Medulla oblongata (tissue), 1 donor: ENCODE data around the gene DGKQ.

Experiments
- DNase-seq: peaks from one replicate; pipeline ENCODE4 v3.0.0-alpha.2; 2015; ENCODE audit errors: extremely low spot score

Gene DGKQ, protein sequence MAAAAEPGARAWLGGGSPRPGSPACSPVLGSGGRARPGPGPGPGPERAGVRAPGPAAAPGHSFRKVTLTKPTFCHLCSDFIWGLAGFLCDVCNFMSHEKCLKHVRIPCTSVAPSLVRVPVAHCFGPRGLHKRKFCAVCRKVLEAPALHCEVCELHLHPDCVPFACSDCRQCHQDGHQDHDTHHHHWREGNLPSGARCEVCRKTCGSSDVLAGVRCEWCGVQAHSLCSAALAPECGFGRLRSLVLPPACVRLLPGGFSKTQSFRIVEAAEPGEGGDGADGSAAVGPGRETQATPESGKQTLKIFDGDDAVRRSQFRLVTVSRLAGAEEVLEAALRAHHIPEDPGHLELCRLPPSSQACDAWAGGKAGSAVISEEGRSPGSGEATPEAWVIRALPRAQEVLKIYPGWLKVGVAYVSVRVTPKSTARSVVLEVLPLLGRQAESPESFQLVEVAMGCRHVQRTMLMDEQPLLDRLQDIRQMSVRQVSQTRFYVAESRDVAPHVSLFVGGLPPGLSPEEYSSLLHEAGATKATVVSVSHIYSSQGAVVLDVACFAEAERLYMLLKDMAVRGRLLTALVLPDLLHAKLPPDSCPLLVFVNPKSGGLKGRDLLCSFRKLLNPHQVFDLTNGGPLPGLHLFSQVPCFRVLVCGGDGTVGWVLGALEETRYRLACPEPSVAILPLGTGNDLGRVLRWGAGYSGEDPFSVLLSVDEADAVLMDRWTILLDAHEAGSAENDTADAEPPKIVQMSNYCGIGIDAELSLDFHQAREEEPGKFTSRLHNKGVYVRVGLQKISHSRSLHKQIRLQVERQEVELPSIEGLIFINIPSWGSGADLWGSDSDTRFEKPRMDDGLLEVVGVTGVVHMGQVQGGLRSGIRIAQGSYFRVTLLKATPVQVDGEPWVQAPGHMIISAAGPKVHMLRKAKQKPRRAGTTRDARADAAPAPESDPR

GRCh38 chr4:973431-974397 is at the start of gene DGKQ:
Gene DGKQ, minus strand, starts transcription at chr4:973569. Its CDS starts 87 bp downstream, at chr4:973482.
- peak; percentile 90 for DNase-seq

GRCh38 chr4:1022739-1023066 is 49.3 kb upstream of the DGKQ start:
- no peak for DNase-seq

- no peak for DNase-seq
These were observed 48.8 kb upstream of the DGKQ start for GRCh38 chr4:1022051-1022738.

GRCh38 chr4:1021386-1022050 is 48.1 kb upstream of the DGKQ start:
- no peak for DNase-seq

GRCh38 chr4:1019729-1020470 is 46.5 kb upstream of the DGKQ start:
- no peak for DNase-seq

DNA sequence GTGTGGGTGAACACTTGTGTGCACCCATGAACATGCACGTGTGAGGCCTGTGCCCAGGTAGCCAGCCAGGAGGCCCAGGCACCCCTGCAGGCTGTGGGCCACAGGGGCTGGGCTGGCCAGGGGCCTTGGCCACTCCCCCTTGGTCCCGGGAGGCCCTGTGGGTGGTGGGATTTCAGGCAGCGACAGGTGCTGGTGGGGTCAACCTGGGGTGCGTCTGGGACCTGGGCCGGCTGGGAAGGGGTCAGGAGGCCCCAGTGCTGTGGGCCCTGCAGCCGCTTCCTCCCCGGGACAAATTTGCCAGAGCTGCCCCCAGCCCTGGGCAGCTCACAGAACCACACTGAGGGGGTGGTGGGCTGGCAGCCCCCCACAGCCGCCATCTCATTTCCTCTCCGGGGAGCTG is 46.0 kb upstream of the DGKQ start:
- no peak for DNase-seq

DNA sequence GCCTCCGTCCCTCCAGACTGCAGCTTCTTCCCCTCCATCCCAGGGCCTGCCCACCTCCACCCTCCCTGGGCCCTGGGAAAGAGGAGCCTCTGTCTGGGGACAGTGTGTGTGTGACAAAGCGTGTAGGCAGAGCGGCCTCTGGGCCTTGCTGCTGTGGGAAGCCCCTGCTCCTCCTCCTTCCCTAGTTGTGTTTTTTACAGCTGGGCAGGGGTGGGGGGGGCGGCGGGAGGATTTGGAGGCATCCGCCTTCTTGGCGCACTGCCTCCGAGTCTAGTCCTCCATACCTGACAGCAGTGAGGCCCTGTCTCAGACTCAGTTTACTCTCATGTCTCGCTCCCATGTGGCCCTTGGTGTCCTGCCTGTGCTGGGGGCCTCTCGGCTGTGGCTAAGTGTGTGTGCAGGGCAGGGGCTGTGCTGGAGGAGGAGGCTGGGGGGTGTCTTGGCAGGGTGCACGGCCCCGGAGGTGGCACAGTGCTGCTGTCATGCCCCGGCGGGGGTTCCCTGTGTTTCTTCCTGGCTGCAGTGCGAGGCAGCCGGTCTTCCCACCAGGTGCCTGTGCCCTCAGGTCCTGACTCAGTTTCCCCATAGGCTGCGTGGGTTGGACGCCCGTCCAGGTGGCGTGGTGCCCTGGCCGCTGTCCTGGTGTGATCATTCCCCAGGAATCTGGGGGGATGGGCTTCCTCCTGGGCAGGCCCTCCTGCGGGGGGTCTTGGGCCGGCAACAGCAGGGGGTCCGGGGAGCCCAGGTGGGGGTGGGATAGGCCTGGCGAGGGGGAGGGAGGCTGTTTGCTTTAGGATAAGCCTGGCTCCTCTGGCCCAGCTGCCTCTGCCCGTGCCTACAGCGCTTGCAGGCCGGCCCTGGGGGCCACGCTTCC is 45.0 kb upstream of the DGKQ start:
- no peak for DNase-seq

DNA sequence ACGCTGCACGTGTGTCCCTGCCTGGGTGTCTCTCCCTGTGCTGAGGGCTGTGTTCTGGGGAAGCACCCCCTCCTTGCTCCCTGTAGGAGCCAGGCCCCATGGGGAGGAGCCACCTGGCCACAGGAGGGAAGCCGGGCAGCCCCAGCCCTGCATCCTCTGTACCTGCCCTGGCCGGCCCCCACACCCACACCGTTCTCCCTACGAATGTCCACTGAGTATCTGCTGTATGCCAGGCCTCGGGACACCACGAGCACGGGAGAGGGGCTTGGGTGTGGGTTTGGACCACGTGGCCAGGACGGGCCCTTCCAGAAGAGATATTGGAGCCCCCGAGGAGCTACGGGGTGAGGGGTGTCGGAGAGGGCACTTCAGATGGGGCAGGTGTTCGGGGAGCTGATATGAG is 44.3 kb upstream of the DGKQ start:
- DNase-seq = no peak

- no peak for DNase-seq
These were observed 43.8 kb upstream of the DGKQ start for GRCh38 chr4:1017211-1017610.

GRCh38 chr4:1015746-1016145 is 42.4 kb upstream of the DGKQ start:
- DNase-seq = no peak

DNA sequence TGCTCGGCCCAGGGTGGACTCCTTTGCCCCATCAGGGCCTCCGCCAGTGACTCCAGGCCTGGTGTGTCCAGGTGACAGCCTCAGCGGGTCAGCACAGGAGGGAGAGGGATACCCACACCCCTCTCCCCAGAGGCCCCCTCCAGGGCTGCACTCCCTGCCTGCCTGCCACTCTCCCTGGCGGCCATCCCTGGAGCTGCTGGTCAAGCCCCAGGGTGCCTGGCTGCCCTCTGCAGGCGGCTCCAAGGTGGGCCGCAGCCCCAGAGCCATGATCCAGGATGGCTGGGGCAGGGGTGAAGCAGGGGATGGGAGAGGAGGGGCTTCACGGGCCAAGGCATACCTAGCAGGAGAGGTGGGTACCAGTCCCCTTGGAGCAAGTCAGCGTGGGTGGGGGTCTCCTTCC is 41.8 kb upstream of the DGKQ start:
- DNase-seq = peak; percentile 37

GRCh38 chr4:1014291-1015167 is 41.2 kb upstream of the DGKQ start:
- DNase-seq = peak; percentile 92

DNA sequence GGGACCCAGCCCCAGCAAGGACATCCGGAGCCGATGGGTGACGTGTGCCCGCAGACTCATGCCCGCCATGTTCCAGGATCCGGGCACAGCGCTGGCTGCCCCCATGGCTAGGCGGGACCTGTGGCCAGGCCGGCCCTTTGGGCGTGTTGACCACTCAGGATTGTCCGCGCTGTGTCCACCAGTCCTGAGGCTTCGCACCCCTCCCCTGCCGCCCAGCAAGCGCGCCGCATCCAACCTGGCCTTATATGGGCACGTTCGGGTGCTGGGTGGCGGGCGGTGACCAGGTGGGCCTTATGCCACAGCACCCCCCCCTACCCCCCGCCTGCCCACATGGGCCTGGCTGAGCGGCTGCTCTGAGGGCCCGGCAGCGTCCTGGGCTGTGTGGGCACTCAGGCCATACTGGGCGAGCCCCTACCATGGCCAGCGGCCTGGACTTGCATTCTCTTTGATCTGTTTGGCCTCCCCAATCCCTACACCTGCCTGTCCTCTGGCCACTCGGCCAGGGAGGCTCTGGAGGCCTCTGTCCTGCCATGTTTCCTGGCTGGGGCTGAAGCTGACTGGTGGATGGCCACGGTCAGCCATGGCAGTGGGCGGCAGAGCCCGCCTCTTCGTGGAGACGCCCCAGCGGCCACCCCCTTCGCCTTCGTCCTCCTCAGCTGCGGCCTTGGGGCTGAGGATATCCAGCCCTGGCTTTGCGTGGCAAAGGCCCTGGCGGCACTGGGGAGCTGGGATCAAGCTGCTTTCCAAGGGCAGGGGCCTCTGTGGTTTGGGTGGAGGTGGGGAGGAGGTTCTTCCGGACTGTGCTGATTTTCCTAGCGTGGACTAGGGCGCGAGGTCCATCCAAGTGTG is 40.1 kb upstream of the DGKQ start:
- no peak for DNase-seq

DNA sequence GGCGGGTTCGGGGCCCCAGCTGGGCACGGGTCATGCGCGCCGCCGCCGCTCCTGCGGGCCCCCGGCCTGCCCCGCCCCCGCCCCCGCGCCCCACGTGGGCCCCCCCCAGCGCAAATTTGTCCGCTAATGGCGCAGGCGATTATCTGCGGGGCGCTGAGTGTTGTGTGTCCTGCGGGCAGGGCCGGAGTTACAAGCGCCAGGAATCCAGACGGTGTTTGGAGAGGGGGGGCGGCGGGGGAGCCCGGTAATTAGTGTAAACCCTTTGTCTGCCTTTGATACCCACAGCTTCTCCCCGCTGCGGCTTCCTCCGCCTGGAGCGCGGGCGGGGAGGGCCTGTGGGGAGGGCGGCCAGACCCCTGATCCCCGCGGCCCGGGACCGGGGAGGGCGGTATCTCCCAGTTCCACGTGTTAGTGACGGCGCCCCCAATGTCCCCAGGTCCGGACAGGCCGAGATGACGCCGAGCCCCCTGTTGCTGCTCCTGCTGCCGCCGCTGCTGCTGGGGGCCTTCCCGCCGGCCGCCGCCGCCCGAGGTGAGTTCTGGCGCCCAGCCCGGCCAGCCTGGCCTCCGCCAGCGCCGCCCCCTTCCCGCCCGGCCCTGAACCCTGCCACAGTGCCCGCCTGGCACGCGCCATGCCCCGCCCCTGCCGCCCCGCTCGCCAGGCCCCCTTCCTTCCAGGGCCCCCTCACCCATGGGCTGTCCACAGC is 38.8 kb upstream of the DGKQ start:
- no peak for DNase-seq

GRCh38 chr4:1011666-1012033 is 38.3 kb upstream of the DGKQ start:
- no peak for DNase-seq

GRCh38 chr4:1011022-1011665 is 37.8 kb upstream of the DGKQ start, which contains the start of gene FGFRL1:
Gene FGFRL1, plus strand, starts transcription at chr4:1011626. Its CDS starts 860 bp downstream, at chr4:1012486.
- peak; percentile 73 for DNase-seq
